Fibroblast of the conjunctiva (primary cell): ENCODE results near the gene GSC.
"Not testable (repeated sequence)": the region's sequence is repeated elsewhere in the genome, so short reads cannot be mapped to it uniquely, and the experiment has no call there.

Experiments
- DNase-seq: peaks from one replicate; pipeline ENCODE4 v3.0.0-alpha.2; 2010; ENCODE audit warnings: low read depth

The GSC gene

DNA sequence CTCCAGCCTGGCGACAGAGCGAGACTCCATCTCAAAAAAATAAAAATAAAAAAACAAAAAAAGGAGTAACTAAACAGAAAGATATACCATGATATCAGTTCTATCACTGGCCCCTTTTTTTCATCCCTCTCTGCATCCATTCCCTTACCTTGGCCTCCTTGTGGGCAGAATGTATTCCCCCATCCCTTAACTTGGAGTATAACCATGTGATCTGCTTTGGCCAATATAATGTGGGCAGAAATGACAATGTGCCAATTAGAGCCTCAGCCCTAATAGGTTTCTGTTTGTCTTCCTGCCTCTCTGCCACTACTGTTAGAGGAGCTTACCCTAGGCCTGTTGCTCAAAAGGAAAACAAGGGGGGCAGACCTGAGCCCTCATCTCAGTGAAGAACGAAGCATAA lies 23.8 kb downstream of the GSC start:
- no peak for DNase-seq

DNA sequence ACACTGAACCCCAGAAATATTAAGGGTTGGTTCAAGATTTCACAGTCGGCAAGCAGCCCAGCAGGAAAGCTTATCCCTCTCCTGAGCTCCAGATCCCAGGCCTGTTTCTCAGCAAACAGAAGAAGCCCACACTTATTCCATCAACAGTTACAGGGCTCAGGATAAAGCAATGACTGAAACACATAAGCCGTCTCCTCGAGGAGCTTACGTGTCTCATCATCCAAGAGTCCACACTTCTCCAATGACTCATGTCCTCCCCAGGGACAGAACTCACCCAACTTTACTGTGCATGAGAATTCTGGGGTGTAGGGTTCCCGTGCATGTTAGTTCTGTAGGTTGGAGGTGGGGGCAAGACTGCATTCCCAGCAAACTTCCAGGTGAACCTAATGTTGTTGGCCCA lies 31.2 kb downstream of the GSC start:
- DNase-seq = no peak

DNA sequence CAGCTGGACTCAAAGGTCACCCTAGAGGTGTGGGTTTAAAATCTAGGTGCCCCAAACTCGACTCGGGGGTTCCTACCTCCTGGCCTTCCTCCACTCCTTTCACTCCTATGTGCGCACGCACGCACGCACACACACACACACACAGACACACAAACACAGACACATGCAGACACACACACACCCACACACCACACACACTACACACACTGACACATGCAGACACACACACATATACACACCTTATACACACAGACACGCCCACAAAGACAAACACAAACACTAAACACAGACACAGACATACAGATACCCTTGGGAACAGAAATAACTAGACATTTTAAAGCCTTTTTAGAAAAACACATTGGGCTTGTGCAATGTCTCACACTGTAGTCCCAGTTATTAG lies 31.8 kb downstream of the GSC start:
- no peak for DNase-seq

GRCh38 chr14:94728950-94729349 lies 41.0 kb downstream of the GSC start:
- DNase-seq = no peak

- DNase-seq = not testable (repeated sequence)
These were observed 41.5 kb downstream of the GSC start for GRCh38 chr14:94728440-94728839.

DNA sequence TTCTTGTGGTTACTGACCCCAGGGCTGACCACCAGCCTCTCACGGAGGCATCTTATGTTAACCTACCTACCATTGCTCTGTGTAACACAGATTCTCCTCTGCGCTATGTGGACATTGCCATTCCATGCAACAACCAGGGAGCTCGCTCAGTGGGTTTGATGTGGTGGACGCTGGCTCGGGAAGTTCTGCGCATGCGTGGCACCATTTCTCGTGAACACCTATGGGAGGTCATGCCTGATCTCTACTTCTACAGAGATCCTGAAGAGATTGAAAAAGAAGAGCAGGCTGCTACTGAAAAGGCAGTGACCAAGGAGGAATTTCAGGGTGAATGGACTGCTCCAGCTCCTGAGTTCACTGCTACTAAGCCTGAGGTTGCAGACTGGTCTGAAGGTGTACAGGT lies 43.3 kb downstream of the GSC start:
- DNase-seq = not testable (repeated sequence)

DNA sequence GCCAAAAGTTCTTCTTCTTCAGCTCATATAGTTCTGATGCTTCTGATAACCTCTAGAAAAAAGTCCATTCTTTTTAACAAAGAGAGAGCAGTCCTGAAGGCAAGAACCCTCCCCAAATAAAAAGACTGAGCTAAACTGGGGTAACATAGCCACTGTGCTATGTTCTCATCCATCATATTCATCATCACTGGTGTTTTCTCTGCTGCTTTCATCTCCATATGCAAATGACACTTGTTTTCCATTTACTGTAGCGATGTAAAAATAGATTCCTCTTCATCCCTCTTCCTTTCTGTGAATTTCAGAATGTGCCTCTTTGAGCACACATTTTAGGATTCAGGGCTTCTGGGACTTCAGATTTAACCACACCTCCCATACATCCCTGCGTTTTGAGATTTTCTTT lies 44.9 kb downstream of the GSC start:
- DNase-seq = no peak

DNA sequence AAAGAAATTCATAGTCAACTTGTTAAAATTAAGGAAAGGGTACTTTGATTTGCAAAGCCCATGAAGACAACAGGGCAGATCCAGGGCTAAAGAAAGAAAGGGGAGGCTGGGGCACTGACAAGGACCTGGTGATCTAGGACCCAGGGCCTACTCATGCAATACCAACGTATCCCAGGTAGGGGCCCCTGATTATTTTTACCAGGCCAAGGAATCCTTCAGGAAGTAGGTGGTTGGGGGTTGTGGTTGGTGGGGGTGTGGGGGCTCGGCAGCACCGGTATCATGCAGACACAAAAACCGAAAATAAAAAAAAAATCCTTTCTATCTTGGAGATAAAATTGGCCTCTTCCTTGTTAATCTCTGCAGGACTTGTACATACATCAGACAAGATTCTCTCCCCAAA lies 47.5 kb downstream of the GSC start:
- no peak for DNase-seq
